Naive thymus-derived CD4-positive, alpha-beta T cell (primary cell): ENCODE measurements around the gene TNFRSF13B. TPM values are rescaled to one million over a fixed set of nuclear protein-coding genes. Genes with fewer than 3 reads are reported as not detected.

ENCODE experiments used
- ATAC-seq: fragments of 150-1000 bp; cut with Tn5 transposase; 2 replicates; pipeline ENCODE4 v1.10.0; 2021; ENCODE audit warnings: mild to moderate bottlenecking, moderate library complexity
- CTCF ChIA-PET: fragments of 350-600 bp; sonication (Branson Sonifier 250); formaldehyde crosslinking; loops from one replicate; lab custom pipeline; 2021; ENCODE audit warnings: antibody characterized with exemption; lab: Charles Lee
- POLR2A ChIA-PET: fragments of 350-600 bp; sonication (Branson Sonifier 250); formaldehyde crosslinking; loops from one replicate; lab custom pipeline; 2021; ENCODE audit warnings: antibody characterized with exemption, inconsistent platforms; lab: Charles Lee
- DNase-seq, 9 donors: peaks; one replicate each; pipeline versions ENCODE4 v3.0.0 to v3.0.0-alpha.2; 2020 to 2022; ENCODE audit warnings: mixed read lengths in 1 of 9
- H3K27ac ChIP-seq: one replicate; pipeline ENCODE4 v1.7.0; 2013; ENCODE audit warnings: mild to moderate bottlenecking, low read depth, low read length, moderate library complexity
- H3K27me3 ChIP-seq, 2 donors: one replicate each; pipeline ENCODE4 v1.7.0; 2013; ENCODE audit warnings: low read length in 2 of 2, mild to moderate bottlenecking in 2 of 2, moderate library complexity in 2 of 2; ENCODE audit not compliant: control insufficient read depth in 2 of 2, insufficient read depth in 2 of 2
- H3K36me3 ChIP-seq, 3 experiments: 1 replicate in 2 of 3; 2 replicates in 1 of 3; pipeline ENCODE4 v1.7.0; 2013; ENCODE audit warnings: low read length in 3 of 3, mild to moderate bottlenecking in 3 of 3, moderate library complexity in 1 of 3; ENCODE audit not compliant: insufficient read depth in 3 of 3, control insufficient read depth in 2 of 3
- H3K4me1 ChIP-seq, 2 donors: one replicate each; pipeline ENCODE4 v1.7.0; 2013; ENCODE audit warnings: low read length in 2 of 2, mild to moderate bottlenecking in 2 of 2, moderate library complexity in 1 of 2; ENCODE audit not compliant: control insufficient read depth in 2 of 2, insufficient read depth in 2 of 2
- H3K4me3 ChIP-seq: 2 replicates; pipeline ENCODE4 v1.7.0; 2013; ENCODE audit warnings: mild to moderate bottlenecking, low read length
- H3K9me3 ChIP-seq, 3 experiments: 1 replicate in 2 of 3; 2 replicates in 1 of 3; pipeline ENCODE4 v1.7.0; 2013; ENCODE audit warnings: low read length in 3 of 3; ENCODE audit not compliant: control insufficient read depth in 2 of 3
- H3K27ac Mint-ChIP-seq, 9 donors: one replicate each; pipeline ENCODE4 v1.8.0; 2020 to 2022; ENCODE audit warnings: mixed read lengths in 9 of 9, mild to moderate bottlenecking in 8 of 9, moderate library complexity in 5 of 9, inconsistent platforms in 2 of 9
- H3K27me3 Mint-ChIP-seq, 5 donors: one replicate each; pipeline ENCODE4 v1.8.0; 2021 to 2022; ENCODE audit warnings: mixed read lengths in 5 of 5, mild to moderate bottlenecking in 1 of 5
- H3K36me3 Mint-ChIP-seq, 5 donors: one replicate each; pipeline ENCODE4 v1.8.0; 2020 to 2022; ENCODE audit warnings: mixed read lengths in 5 of 5, mild to moderate bottlenecking in 3 of 5, inconsistent platforms in 1 of 5
- H3K4me1 Mint-ChIP-seq, 7 donors: one replicate each; pipeline ENCODE4 v1.8.0; 2020 to 2022; ENCODE audit warnings: mixed read lengths in 7 of 7, mild to moderate bottlenecking in 3 of 7, inconsistent platforms in 1 of 7
- H3K4me3 Mint-ChIP-seq, 10 donors: one replicate each; pipeline ENCODE4 v1.8.0; 2020 to 2022; ENCODE audit warnings: mild to moderate bottlenecking in 10 of 10, mixed read lengths in 10 of 10, moderate library complexity in 6 of 10, inconsistent platforms in 2 of 10
- H3K9me3 Mint-ChIP-seq, 11 donors: one replicate each; pipeline ENCODE4 v1.8.0; 2020 to 2022; ENCODE audit warnings: mixed read lengths in 11 of 11, mild to moderate bottlenecking in 4 of 11, inconsistent platforms in 1 of 11, moderate library complexity in 1 of 11
- intact Hi-C, 2 donors: fragments of 100-400 bp; cut with micrococcal nuclease; formaldehyde crosslinking; loops; one replicate each; pipeline ENCODE4 v1.15.1; 2023
- polyA plus RNA-seq, 2 donors: library from polyadenylated mRNA; unstranded; fragments of 300-500 nt; fragmentation: Illumina TruSeq; gene quantifications; one replicate each; pipeline ENCODE4 v1.2.3, GENCODE V29; 2021
- total RNA-seq, 6 experiments: library from RNA in 5 of 6; stranded (reverse) in 5 of 6; gene quantifications; 1 replicate in 5 of 6; 2 replicates in 1 of 6; pipeline ENCODE4 v1.2.3 and lab custom pipeline; 2021 to 2026

Gene TNFRSF13B
- total and polyA plus RNA-seq, 7 experiments from 2014 or later, result 0.21 to 2.4 (median 1.3) TPM; not detected in 3

DNA sequence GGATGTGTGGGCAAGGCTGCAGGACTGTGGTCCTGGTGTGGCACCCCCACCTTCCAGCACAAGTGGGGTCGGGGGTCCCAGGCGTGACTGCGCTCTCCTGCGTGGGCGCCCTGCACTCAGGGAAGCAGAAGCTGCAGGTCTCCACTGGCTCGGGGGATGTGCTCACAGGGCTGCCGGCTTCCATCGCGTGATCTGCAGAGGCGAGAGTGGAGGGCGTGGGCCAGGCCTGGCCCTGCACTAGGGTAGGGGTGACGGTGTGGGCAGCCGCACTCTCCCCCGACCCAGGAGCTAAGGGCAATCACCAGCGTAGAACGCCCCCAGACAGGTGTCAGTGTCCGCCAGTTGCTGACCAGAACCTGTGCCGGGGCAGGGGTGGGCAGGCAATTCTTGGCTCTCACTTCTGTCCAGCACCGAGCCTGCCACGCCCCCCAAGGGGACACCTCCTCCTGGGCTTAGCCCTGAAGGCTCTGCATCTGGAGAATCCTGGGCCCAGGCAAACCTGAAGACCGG is 32.3 kb downstream of the TNFRSF13B start:
- intact Hi-C loops, result no loop called here
- no peaks in the 10 kb centered on the region for H3K27me3 ChIP-seq
- no peak overlapping the region for H3K4me3 ChIP-seq
- ChIA-PET POLR2A (no interaction called here), CTCF (no interaction called here)
- ATAC-seq (no peak), DNase-seq (no peak)
- no peaks in the 10 kb centered on the region for H3K36me3 Mint-ChIP-seq
- H3K4me1 ChIP-seq, result no peaks in the 10 kb centered on the region
- no peak overlapping the region for H3K27ac ChIP-seq
- H3K4me3 Mint-ChIP-seq, result no peak overlapping the region
- H3K9me3 Mint-ChIP-seq, result no peaks in the 10 kb centered on the region
- H3K4me1 Mint-ChIP-seq, result peaks cover 0 to 3% (median 0%) of the 10 kb centered on the region in 7 donors
- no peak overlapping the region for H3K27ac Mint-ChIP-seq
- H3K9me3 ChIP-seq, result no peaks in the 10 kb centered on the region
- peaks cover 0 to 4% (median 0%) of the 10 kb centered on the region in 5 donors for H3K27me3 Mint-ChIP-seq
- H3K36me3 ChIP-seq, result no peaks in the 10 kb centered on the region

DNA sequence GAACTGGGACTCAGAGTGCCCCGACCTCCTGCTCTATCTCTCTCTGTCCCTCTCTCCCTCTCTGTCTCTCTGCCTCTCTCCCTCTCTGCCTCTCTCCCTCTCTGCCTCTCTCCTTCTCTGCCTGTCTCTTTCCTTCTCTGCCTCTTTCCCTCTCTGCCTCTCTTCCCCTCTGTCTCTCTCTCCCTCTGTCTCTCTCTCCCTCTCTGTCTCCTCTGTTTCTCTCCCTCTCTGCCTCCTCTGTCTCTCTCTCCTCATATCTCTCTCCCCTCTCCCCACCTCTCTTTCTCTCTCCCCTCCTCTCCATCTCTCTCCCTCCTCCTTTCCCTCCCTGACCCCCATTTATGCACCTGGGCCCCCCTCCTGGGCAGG is 32.7 kb downstream of the TNFRSF13B start:
- Histone ChIP-seq H3K4me3 (no peak overlapping the region), H3K27me3 (no peaks in the 10 kb centered on the region), H3K4me1 (no peaks in the 10 kb centered on the region), H3K27ac (no peak overlapping the region), H3K9me3 (no peaks in the 10 kb centered on the region), H3K36me3 (no peaks in the 10 kb centered on the region)
- H3K27ac Mint-ChIP-seq, result peak overlapping the region in 1 of 9 donors; percentile 21
- no peak for DNase-seq
- ChIA-PET CTCF (no interaction called here), POLR2A (no interaction called here)
- no peaks in the 10 kb centered on the region for H3K9me3 Mint-ChIP-seq
- peaks cover 0 to 3% (median 0%) of the 10 kb centered on the region in 7 donors for H3K4me1 Mint-ChIP-seq
- H3K27me3 Mint-ChIP-seq, result peaks cover 0 to 4% (median 0%) of the 10 kb centered on the region in 5 donors
- no peak for ATAC-seq
- no peaks in the 10 kb centered on the region for H3K36me3 Mint-ChIP-seq
- H3K4me3 Mint-ChIP-seq, result no peak overlapping the region
- intact Hi-C loops, result no loop called here

DNA sequence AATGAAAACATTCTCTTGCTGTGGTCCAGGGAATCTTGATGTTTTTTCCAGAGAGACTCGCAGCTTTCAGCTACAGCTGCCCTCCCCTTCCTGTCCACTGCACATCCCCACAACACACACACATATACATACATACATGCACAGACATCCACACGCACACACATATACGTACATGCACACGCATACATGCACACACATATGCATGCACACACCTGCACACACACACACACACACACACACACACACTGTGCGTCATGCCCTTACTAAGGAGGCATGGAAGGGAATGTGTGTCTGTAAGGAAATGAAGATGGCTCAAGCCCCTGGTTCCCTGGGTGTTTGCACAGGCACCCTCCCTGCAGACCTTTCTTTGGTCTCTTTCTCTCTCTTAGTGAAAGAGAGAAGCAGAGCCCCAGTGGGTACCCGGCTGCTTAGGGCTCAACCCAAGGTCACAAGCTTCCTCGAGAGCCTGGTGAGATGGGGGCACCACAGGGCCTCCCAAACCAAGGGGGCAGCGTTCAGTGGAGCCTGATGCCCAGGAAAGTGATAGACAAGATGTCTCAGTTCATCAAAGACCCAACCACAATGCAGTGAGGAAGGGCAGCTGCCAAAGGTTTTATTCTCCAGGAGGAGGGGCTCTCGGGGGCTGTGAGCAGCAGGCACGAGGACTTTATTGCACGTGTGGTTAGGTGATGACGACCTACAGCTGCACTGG is 33.3 kb downstream of the TNFRSF13B start:
- peaks cover 0 to 3% (median 0%) of the 10 kb centered on the region in 7 donors for H3K4me1 Mint-ChIP-seq
- Histone ChIP-seq H3K9me3 (no peaks in the 10 kb centered on the region), H3K4me1 (no peaks in the 10 kb centered on the region), H3K27me3 (no peaks in the 10 kb centered on the region), H3K4me3 (no peak overlapping the region), H3K27ac (no peak overlapping the region), H3K36me3 (no peaks in the 10 kb centered on the region)
- no peaks in the 10 kb centered on the region for H3K36me3 Mint-ChIP-seq
- H3K27ac Mint-ChIP-seq, result peak overlapping the region in 1 of 9 donors; percentile 21
- no peaks in the 10 kb centered on the region for H3K9me3 Mint-ChIP-seq
- CTCF ChIA-PET, result no interaction called here
- peaks cover 0 to 8% (median 0%) of the 10 kb centered on the region in 5 donors for H3K27me3 Mint-ChIP-seq
- DNase-seq, result no peak
- intact Hi-C loops, result no loop called here
- POLR2A ChIA-PET, result no interaction called here
- ATAC-seq, result no peak
- no peak overlapping the region for H3K4me3 Mint-ChIP-seq

DNA sequence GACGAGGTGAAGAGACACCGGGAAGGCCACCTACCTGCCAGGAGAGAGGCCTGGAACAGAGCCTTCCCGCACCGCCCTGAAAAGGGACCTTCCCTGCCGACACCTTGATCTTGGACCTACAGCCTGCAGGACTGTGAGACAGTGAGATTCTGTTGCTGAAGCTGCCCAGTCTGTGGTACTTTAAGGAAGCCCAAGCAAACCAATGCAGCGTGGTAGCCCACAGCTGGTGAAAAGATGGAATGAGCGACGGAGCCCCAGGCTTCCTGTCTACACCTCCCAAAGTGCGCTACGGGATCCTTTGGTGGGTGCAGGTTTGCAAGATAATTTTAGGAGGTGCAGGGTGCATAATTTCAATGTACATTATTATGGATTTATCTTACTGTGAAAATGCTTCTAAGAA is 33.9 kb downstream of the TNFRSF13B start:
- no peak for ATAC-seq
- Histone ChIP-seq H3K27ac (no peak overlapping the region), H3K27me3 (no peaks in the 10 kb centered on the region), H3K4me1 (no peaks in the 10 kb centered on the region), H3K9me3 (no peaks in the 10 kb centered on the region), H3K36me3 (no peaks in the 10 kb centered on the region), H3K4me3 (no peak overlapping the region)
- H3K27ac Mint-ChIP-seq, result peak overlapping the region in 1 of 9 donors; percentile 27
- H3K9me3 Mint-ChIP-seq, result no peaks in the 10 kb centered on the region
- H3K4me1 Mint-ChIP-seq, result peaks cover 0 to 3% (median 0%) of the 10 kb centered on the region in 7 donors
- no peak overlapping the region for H3K4me3 Mint-ChIP-seq
- no peak for DNase-seq
- ChIA-PET CTCF (no interaction called here), POLR2A (no interaction called here)
- intact Hi-C loops, result no loop called here
- peaks cover 0 to 8% (median 0%) of the 10 kb centered on the region in 5 donors for H3K27me3 Mint-ChIP-seq
- no peaks in the 10 kb centered on the region for H3K36me3 Mint-ChIP-seq

DNA sequence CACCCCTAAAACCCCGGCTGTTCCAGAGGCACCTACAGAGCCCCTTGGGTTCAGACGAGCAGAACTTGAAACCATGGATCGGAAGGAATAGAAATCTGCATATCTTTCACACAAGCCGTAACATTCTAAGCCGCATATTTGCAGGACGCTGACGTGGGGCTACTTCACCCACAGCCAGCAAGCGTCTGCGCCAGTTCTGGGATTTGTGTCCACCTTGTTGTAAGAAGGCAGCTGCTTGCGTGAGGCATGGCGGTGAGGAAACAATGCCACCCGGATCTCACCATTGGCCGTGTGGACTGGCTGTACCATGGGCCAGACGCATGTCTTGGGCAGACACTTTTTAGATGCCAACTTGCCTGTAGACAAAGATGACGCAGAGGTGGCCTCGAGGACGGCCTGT is 34.5 kb downstream of the TNFRSF13B start:
- DNase-seq (no peak), ATAC-seq (no peak)
- H3K4me3 ChIP-seq, result no peak overlapping the region
- intact Hi-C loops, result no loop called here
- no peaks in the 10 kb centered on the region for H3K9me3 ChIP-seq
- H3K4me1 ChIP-seq, result no peaks in the 10 kb centered on the region
- H3K27me3 Mint-ChIP-seq, result peaks cover 0 to 8% (median 0%) of the 10 kb centered on the region in 5 donors
- H3K36me3 Mint-ChIP-seq, result no peaks in the 10 kb centered on the region
- no peak overlapping the region for H3K27ac ChIP-seq
- CTCF ChIA-PET, result no interaction called here
- H3K4me1 Mint-ChIP-seq, result peaks cover 0 to 3% (median 0%) of the 10 kb centered on the region in 7 donors
- POLR2A ChIA-PET, result no interaction called here
- H3K4me3 Mint-ChIP-seq, result no peak overlapping the region
- no peaks in the 10 kb centered on the region for H3K36me3 ChIP-seq
- H3K27me3 ChIP-seq, result no peaks in the 10 kb centered on the region
- no peaks in the 10 kb centered on the region for H3K9me3 Mint-ChIP-seq
- H3K27ac Mint-ChIP-seq, result no peak overlapping the region

DNA sequence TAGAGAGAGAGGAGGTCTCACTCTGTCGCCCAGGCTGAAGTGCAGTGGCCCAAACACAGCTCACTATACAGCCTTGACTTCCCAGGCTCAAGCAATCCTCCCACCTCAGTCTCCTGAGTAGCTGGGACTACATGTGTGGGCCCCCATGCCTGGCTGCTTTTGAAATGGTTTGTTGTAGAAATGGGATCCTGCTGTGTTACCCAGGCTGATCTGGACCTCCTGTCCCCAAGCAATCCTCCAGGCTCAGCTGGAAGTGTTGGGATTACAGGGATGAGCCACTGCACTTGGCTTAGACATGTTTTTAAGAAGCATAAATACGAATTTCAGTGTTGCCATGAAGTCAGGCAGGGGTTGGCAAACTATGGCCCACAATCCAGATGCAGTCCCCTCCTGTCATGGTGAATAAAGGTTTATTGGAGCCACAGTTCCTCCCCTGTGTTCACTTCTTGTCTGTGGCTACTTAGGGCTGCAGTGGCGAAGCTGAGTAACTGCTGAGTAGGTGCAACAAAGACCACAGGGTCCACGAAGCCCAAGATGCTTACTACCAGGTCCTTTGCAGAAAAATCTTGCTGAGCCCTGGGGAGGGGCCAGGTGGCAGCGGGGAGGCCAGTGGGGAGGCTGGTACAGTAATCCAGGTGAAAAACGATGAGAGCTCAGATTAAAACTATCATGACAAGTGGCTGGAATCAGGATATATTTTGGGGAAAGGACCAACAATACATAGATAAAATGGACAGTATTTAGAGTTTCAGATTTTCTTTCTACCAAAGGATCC is 35.2 kb downstream of the TNFRSF13B start:
- Mint-ChIP-seq H3K27me3 (peaks cover 0 to 8% (median 0%) of the 10 kb centered on the region in 5 donors), H3K27ac (no peak overlapping the region), H3K4me3 (no peak overlapping the region), H3K9me3 (no peaks in the 10 kb centered on the region), H3K36me3 (no peaks in the 10 kb centered on the region), H3K4me1 (peaks cover 0 to 3% (median 0%) of the 10 kb centered on the region in 7 donors)
- Histone ChIP-seq H3K36me3 (no peaks in the 10 kb centered on the region), H3K4me3 (no peak overlapping the region), H3K27ac (no peak overlapping the region), H3K27me3 (no peaks in the 10 kb centered on the region), H3K4me1 (no peaks in the 10 kb centered on the region), H3K9me3 (no peaks in the 10 kb centered on the region)
- intact Hi-C loops, result no loop called here
- ChIA-PET CTCF (no interaction called here), POLR2A (no interaction called here)
- no peak for DNase-seq
- no peak for ATAC-seq
